ENCODE measurements around the gene UCHL3.

UCHL3 gene

GRCh38 chr13:75639454-75639853 lies 89.9 kb downstream of the UCHL3 start:
- Histone ChIP-seq H3K27me3 (ENCODE audit: control insufficient read depth in 1 of 2, insufficient read depth in 2 of 2, low read length in 2 of 2) (peaks cover 10 to 11% of the 10 kb centered on the region in 2 donors), H3K4me1 (ENCODE audit: control insufficient read depth in 1 of 2, insufficient read depth in 2 of 2, low read length in 2 of 2) (peaks cover 11 to 16% of the 10 kb centered on the region in 2 donors), H3K9me3 (ENCODE audit: control insufficient read depth in 1 of 2, low read length in 2 of 2) (no peaks in the 10 kb centered on the region), H3K4me3 (ENCODE audit: low read depth in 1 of 2, low read length in 2 of 2) (no peak overlapping the region), H3K9ac (ENCODE audit: low read depth in 1 of 2, low read length in 2 of 2) (no peak overlapping the region), H3K27ac (ENCODE audit: low read depth, low read length) (no peak overlapping the region), H3K36me3 (ENCODE audit: control insufficient read depth in 1 of 2, insufficient read depth in 2 of 2, low read length in 2 of 2) (no peaks in the 10 kb centered on the region)

GRCh38 chr13:75641026-75641425 lies 91.4 kb downstream of the UCHL3 start:
- no peak overlapping the region for H3K4me3 ChIP-seq (ENCODE audit: low read depth in 1 of 2, low read length in 2 of 2)
- H3K27me3 ChIP-seq (ENCODE audit: control insufficient read depth in 1 of 2, insufficient read depth in 2 of 2, low read length in 2 of 2) = peaks cover 10 to 11% of the 10 kb centered on the region in 2 donors
- no peak overlapping the region for H3K9ac ChIP-seq (ENCODE audit: low read depth in 1 of 2, low read length in 2 of 2)
- no peak overlapping the region for H3K27ac ChIP-seq (ENCODE audit: low read depth, low read length)
- peaks cover 11 to 16% of the 10 kb centered on the region in 2 donors for H3K4me1 ChIP-seq (ENCODE audit: control insufficient read depth in 1 of 2, insufficient read depth in 2 of 2, low read length in 2 of 2)
- H3K36me3 ChIP-seq (ENCODE audit: control insufficient read depth in 1 of 2, insufficient read depth in 2 of 2, low read length in 2 of 2) = no peaks in the 10 kb centered on the region
- H3K9me3 ChIP-seq (ENCODE audit: control insufficient read depth in 1 of 2, low read length in 2 of 2) = no peaks in the 10 kb centered on the region

GRCh38 chr13:75643182-75643581 lies 93.6 kb downstream of the UCHL3 start:
- no peak overlapping the region for H3K27ac ChIP-seq (ENCODE audit: low read depth, low read length)
- peaks cover under 1 to 3% of the 10 kb centered on the region in 2 donors for H3K27me3 ChIP-seq (ENCODE audit: control insufficient read depth in 1 of 2, insufficient read depth in 2 of 2, low read length in 2 of 2)
- H3K9ac ChIP-seq (ENCODE audit: low read depth in 1 of 2, low read length in 2 of 2) = no peak overlapping the region
- no peaks in the 10 kb centered on the region for H3K4me1 ChIP-seq (ENCODE audit: control insufficient read depth in 1 of 2, insufficient read depth in 2 of 2, low read length in 2 of 2)
- H3K4me3 ChIP-seq (ENCODE audit: low read depth in 1 of 2, low read length in 2 of 2) = no peak overlapping the region
- no peaks in the 10 kb centered on the region for H3K36me3 ChIP-seq (ENCODE audit: control insufficient read depth in 1 of 2, insufficient read depth in 2 of 2, low read length in 2 of 2)
- H3K9me3 ChIP-seq (ENCODE audit: control insufficient read depth in 1 of 2, low read length in 2 of 2) = no peaks in the 10 kb centered on the region

GRCh38 chr13:75643693-75644092 lies 94.1 kb downstream of the UCHL3 start:
- no peak overlapping the region for H3K27ac ChIP-seq (ENCODE audit: low read depth, low read length)
- H3K27me3 ChIP-seq (ENCODE audit: control insufficient read depth in 1 of 2, insufficient read depth in 2 of 2, low read length in 2 of 2) = no peaks in the 10 kb centered on the region
- no peak overlapping the region for H3K9ac ChIP-seq (ENCODE audit: low read depth in 1 of 2, low read length in 2 of 2)
- no peaks in the 10 kb centered on the region for H3K36me3 ChIP-seq (ENCODE audit: control insufficient read depth in 1 of 2, insufficient read depth in 2 of 2, low read length in 2 of 2)
- no peaks in the 10 kb centered on the region for H3K4me1 ChIP-seq (ENCODE audit: control insufficient read depth in 1 of 2, insufficient read depth in 2 of 2, low read length in 2 of 2)
- no peak overlapping the region for H3K4me3 ChIP-seq (ENCODE audit: low read depth in 1 of 2, low read length in 2 of 2)
- H3K9me3 ChIP-seq (ENCODE audit: control insufficient read depth in 1 of 2, low read length in 2 of 2) = no peaks in the 10 kb centered on the region

GRCh38 chr13:75645141-75645540 lies 95.5 kb downstream of the UCHL3 start:
- H3K9me3 ChIP-seq (ENCODE audit: control insufficient read depth in 1 of 2, low read length in 2 of 2) = no peaks in the 10 kb centered on the region
- H3K27ac ChIP-seq (ENCODE audit: low read depth, low read length) = no peak overlapping the region
- no peaks in the 10 kb centered on the region for H3K4me1 ChIP-seq (ENCODE audit: control insufficient read depth in 1 of 2, insufficient read depth in 2 of 2, low read length in 2 of 2)
- no peaks in the 10 kb centered on the region for H3K27me3 ChIP-seq (ENCODE audit: control insufficient read depth in 1 of 2, insufficient read depth in 2 of 2, low read length in 2 of 2)
- H3K4me3 ChIP-seq (ENCODE audit: low read depth in 1 of 2, low read length in 2 of 2) = no peak overlapping the region
- no peak overlapping the region for H3K9ac ChIP-seq (ENCODE audit: low read depth in 1 of 2, low read length in 2 of 2)
- no peaks in the 10 kb centered on the region for H3K36me3 ChIP-seq (ENCODE audit: control insufficient read depth in 1 of 2, insufficient read depth in 2 of 2, low read length in 2 of 2)

GRCh38 chr13:75647126-75647784 lies 97.7 kb downstream of the UCHL3 start:
- Histone ChIP-seq H3K9me3 (ENCODE audit: control insufficient read depth in 1 of 2, low read length in 2 of 2) (no peaks in the 10 kb centered on the region), H3K36me3 (ENCODE audit: control insufficient read depth in 1 of 2, insufficient read depth in 2 of 2, low read length in 2 of 2) (no peaks in the 10 kb centered on the region), H3K9ac (ENCODE audit: low read depth in 1 of 2, low read length in 2 of 2) (no peak overlapping the region), H3K4me1 (ENCODE audit: control insufficient read depth in 1 of 2, insufficient read depth in 2 of 2, low read length in 2 of 2) (no peaks in the 10 kb centered on the region), H3K4me3 (ENCODE audit: low read depth in 1 of 2, low read length in 2 of 2) (no peak overlapping the region), H3K27ac (ENCODE audit: low read depth, low read length) (no peak overlapping the region), H3K27me3 (ENCODE audit: control insufficient read depth in 1 of 2, insufficient read depth in 2 of 2, low read length in 2 of 2) (no peaks in the 10 kb centered on the region)

- no peaks in the 10 kb centered on the region for H3K4me1 ChIP-seq (ENCODE audit: control insufficient read depth in 1 of 2, insufficient read depth in 2 of 2, low read length in 2 of 2)
- no peaks in the 10 kb centered on the region for H3K9me3 ChIP-seq (ENCODE audit: control insufficient read depth in 1 of 2, low read length in 2 of 2)
- H3K36me3 ChIP-seq (ENCODE audit: control insufficient read depth in 1 of 2, insufficient read depth in 2 of 2, low read length in 2 of 2) = no peaks in the 10 kb centered on the region
- no peaks in the 10 kb centered on the region for H3K27me3 ChIP-seq (ENCODE audit: control insufficient read depth in 1 of 2, insufficient read depth in 2 of 2, low read length in 2 of 2)
- no peak overlapping the region for H3K27ac ChIP-seq (ENCODE audit: low read depth, low read length)
- H3K9ac ChIP-seq (ENCODE audit: low read depth in 1 of 2, low read length in 2 of 2) = no peak overlapping the region
- no peak overlapping the region for H3K4me3 ChIP-seq (ENCODE audit: low read depth in 1 of 2, low read length in 2 of 2)
Measured at GRCh38 chr13:75648446-75648845, 98.9 kb downstream of the UCHL3 start.

- Histone ChIP-seq H3K36me3 (ENCODE audit: control insufficient read depth in 1 of 2, insufficient read depth in 2 of 2, low read length in 2 of 2) (no peaks in the 10 kb centered on the region), H3K27ac (ENCODE audit: low read depth, low read length) (no peak overlapping the region), H3K9ac (ENCODE audit: low read depth in 1 of 2, low read length in 2 of 2) (no peak overlapping the region), H3K9me3 (ENCODE audit: control insufficient read depth in 1 of 2, low read length in 2 of 2) (no peaks in the 10 kb centered on the region), H3K27me3 (ENCODE audit: control insufficient read depth in 1 of 2, insufficient read depth in 2 of 2, low read length in 2 of 2) (no peaks in the 10 kb centered on the region), H3K4me3 (ENCODE audit: low read depth in 1 of 2, low read length in 2 of 2) (no peak overlapping the region), H3K4me1 (ENCODE audit: control insufficient read depth in 1 of 2, insufficient read depth in 2 of 2, low read length in 2 of 2) (no peaks in the 10 kb centered on the region)
Measured at GRCh38 chr13:75651013-75651412, 101.4 kb downstream of the UCHL3 start.

- Histone ChIP-seq H3K4me3 (ENCODE audit: low read depth in 1 of 2, low read length in 2 of 2) (no peak overlapping the region), H3K27ac (ENCODE audit: low read depth, low read length) (no peak overlapping the region), H3K4me1 (ENCODE audit: control insufficient read depth in 1 of 2, insufficient read depth in 2 of 2, low read length in 2 of 2) (no peaks in the 10 kb centered on the region), H3K36me3 (ENCODE audit: control insufficient read depth in 1 of 2, insufficient read depth in 2 of 2, low read length in 2 of 2) (no peaks in the 10 kb centered on the region), H3K9me3 (ENCODE audit: control insufficient read depth in 1 of 2, low read length in 2 of 2) (no peaks in the 10 kb centered on the region), H3K27me3 (ENCODE audit: control insufficient read depth in 1 of 2, insufficient read depth in 2 of 2, low read length in 2 of 2) (no peaks in the 10 kb centered on the region), H3K9ac (ENCODE audit: low read depth in 1 of 2, low read length in 2 of 2) (no peak overlapping the region)
Measured at GRCh38 chr13:75652726-75653125, 103.1 kb downstream of the UCHL3 start.
